T-helper 2 cell treated with Interferon-gamma antibody and Interleukin-4, amounts not matched to agents 100 ng/mL and 5 ng/mL, for 36 hours (primary cell): Measurements from ENCODE around the gene NPAS3. TPM values are rescaled to one million over a fixed set of nuclear protein-coding genes. Genes with fewer than 3 reads are reported as not detected.

Experiments used
- intact Hi-C: fragments of 100-400 bp; cut with micrococcal nuclease; formaldehyde crosslinking; loops from one replicate; pipeline ENCODE4 v1.15.1; 2023
- total RNA-seq: library from RNA; stranded (reverse); gene quantifications from 2 replicates; pipeline ENCODE4 v1.2.3, GENCODE V29; 2022

Gene NPAS3
- total RNA-seq, 1 donor from 2014 or later, result not detected

DNA sequence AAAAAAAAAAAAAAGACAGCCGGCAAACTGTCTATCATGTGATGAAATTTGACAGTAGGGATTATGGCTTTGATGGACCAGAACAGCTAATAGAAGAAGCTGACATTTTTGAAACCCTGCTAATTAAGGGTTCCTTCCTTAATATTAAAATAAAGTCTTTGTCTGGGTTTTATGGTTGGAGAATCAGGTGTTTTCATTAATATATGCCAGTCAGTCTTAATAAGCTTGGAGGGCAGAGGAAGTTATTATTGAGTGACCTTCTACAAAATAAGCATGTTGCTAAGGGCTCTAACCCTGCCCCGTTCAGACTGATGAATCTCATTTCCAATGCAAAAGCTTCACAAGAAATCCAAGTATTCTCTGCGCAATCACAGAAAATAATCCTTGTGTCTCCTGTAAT, 722.4 kb downstream of the NPAS3 start:
- intact Hi-C loops, result no loop called here

DNA sequence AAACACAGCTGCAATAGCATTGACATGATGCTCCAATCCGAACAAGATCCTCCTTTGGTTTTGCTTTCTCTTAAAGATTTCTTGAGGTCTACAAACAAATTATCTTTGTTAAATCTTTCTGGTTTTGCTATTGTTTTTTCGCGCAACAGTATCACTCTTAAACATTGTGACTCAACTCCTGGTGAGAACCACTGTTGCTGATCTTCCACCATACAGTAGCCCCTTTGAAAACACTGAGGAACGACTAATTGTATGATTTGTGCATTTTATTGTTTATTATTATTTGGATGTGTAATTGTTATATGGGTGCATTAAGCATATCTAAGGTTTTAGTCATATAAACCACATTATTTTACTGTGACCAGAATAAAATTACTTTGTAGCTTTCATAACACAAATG, 729.4 kb downstream of the NPAS3 start:
- intact Hi-C loops, result no loop called here

DNA sequence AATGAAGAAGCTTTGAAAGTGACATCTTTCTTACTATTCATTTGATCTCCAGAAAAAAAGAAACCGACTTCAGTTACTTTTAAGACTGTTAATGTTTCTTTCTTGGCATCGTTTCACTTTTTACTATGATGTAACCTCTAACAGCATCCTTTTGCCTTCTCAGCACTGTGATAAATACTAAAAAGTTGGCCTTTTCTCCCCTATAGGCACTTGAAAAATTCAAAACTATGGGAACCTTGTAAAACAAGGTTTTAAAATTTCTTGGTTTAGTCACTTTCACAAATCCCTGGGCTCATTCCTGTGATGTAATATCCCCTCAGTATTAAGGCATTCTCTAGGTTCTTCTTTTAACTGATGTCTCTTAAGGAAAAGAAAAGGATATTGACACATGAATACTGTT, 730.4 kb downstream of the NPAS3 start:
- intact Hi-C loops, result no loop called here

DNA sequence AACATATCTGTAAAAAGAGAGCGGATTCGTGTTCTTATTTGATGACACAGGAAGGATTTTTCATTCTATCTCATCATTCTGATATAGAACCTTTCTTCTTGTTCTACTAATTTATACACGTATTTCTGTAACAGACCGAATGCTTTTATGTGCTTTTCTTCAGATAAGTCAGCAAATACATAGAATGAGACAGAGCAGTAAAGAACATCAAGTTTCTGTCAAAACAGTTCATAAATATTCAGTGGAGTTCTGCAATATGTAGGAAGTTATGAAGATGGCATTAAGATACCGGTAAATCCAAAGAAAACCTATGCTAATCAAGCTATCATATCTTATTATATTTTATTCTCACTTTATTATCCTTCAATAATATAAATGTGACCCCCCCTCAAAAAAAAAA, 731.6 kb downstream of the NPAS3 start:
- intact Hi-C loops, result no loop called here

DNA sequence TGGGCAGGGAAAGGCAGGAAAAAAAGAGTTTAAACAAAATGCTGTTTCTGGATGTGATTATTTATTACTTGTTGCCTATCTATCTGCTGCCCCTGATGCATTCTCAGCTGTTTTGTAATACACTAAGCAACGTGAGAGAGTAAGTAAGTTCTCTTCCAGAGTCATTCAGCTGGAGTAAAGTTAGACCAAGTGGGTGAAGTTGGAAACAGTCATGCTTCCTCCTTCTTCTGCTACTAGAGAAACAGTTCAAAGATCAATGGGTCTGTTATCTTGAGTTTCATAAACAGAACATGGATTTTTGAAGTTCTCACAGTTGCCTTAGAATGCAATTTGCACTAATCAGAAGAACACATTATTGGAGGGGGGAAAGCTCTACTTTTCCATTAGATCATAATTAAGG, 732.9 kb downstream of the NPAS3 start:
- intact Hi-C loops, result no loop called here

DNA sequence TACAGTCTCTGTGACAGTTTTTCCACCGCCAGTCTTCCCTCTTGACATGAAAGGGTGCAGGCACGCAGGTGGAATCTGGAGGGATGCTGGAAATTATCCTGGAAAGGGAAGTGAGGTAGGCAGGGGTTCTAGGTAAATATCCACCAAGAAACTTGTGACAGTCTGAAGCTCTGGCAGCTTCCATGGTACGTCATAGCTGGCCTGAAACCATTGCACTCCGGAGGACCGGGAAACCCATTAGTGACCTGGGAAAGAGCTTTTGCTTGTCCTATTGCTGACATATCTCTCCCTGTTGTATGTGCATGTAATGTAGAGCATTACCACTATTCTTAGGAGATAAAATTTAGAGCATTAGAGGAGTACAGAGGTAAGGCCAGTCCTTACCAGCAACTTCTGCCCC, 736.2 kb downstream of the NPAS3 start:
- intact Hi-C loops, result no loop called here

DNA sequence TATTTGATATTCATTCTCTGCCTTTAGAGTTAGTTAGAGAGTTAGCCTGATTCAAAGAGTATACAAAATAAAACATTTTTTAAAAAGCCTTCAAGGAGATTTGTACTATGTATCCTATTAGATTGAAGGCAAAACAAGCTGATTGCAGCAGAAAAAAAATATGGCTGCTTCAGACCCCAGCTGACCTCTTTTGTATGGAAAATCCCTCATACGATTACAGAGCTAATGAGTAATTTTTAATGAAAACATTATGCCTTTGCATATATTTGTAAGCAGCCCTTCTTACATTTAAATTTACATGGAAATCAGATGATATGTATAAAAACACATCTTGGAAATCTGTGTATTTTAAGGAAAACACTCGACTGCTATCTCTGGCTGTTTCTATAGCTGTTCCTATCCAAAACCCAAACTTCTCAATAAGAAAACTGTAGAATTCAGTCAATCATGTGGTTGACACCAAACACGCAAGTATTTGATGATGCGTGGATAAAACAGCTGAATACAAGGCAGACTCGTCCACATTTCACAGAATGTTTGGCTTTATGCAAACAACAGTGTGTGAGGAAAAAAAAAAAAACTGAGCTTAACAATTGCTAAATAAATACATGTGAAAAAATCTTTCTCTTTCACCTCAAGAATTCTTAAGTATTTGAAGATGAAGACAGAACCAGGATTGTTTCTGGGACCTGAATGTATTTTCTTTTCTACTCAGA, 736.9 kb downstream of the NPAS3 start:
- intact Hi-C loops, result no loop called here

DNA sequence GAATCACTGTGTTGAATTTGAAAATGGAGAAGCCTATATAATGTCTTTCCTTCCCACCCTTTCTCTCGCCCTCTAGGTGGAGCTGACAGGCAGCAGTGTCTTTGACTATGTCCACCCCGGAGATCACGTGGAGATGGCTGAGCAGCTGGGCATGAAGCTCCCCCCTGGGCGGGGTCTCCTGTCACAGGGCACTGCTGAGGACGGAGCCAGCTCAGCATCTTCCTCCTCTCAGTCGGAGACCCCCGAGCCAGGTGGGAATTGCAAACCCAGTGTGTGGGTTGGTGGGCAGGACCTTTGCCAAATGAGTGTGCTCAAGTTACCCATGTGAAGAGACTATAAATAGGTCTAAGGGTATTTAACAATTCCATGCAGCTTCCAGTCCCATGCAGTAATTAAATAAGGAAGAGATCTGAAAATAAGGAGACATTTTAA, 737.5 kb downstream of the NPAS3 start:
- intact Hi-C loops, result no loop called here

DNA sequence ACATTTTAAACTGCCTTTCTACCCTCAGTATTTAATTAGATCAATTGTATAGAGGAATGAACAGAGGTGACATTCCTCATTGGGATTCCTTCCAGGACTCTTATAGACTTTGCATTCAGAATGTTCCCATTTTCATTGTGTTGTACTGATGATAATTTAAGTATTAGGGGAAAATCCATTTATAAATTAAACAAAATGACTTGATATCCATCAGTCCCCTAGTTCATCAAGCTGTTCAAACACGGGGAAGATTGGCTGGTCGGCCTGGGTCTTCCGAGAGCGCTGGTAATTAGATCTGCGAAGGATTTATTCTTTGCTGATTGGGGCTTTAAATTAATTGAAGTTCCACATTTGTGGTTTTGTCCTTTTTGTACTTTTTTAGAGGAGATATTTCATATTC, 738.2 kb downstream of the NPAS3 start:
- intact Hi-C loops, result no loop called here

DNA sequence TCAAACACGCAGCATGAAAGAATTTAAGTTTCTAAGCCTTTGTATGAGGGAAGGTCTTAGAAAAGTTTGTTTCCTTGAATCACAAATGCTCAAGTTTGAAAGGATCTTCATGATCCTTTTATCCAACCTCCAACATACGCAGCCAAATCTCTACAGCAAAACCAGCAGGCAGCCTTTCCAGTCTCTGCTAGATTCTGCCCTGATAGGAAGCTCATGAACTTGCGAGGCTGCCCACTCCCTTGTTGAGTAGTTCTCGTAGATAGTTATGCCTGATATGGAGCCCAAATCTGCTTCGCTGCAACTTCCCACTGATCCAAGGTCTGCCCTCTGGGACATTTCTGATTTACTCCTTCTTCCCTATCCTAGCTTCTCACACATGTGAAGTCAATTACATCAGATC, 739.3 kb downstream of the NPAS3 start:
- intact Hi-C loops, result no loop called here

DNA sequence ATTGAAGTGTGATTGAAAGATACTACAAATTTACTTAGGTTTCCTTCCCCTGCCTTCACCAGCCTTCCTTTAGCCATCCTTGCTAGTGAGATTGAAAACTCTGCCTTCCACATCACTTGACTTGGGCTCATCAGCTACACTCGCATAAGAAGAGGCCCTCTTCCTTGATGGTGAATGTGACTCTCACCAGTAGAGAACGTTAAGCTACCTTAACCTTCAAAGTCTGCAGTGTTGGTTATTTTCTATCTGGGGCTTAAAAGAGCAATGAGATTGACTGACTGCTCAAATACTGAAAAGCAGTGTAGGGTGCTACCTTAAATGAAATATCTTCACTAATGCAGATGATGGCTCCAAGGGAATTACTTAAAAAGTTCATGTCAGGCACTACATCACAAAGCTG, 740.3 kb downstream of the NPAS3 start:
- intact Hi-C loops, result no loop called here

DNA sequence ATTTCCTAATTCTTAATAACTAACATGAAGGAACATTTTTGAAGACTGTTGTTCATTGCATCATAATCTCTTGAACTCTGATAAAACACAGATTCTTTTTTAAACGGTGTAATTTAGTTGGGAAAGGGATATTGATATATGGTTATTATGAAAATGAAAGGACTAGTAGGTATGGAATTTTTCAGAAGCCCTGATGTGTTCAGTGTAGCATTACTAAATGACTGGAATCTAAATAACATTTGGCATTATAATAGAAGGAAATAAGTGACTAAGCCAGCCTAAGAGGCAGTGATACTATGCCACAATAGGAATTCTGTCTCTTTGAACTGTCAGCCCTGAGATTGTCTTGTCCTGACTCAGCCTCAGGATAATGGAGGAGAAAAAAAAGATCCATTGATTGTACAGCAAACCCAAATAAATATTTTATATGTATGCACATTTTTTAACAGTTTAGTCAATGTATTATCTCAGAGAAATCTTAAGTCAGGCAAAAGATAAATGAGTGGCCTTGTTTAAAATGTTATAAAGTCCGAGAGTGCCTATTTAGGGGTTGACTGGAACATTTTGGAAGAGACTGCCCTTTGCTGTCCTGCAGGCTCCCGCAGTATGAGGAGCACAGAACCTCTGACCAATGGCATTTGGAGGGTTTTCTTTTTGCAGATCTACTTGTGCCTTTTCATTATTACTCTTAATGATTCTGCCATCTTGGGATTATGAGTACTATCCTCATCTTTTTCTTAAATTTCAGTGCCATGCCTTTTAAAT, 741.0 kb downstream of the NPAS3 start:
- intact Hi-C loops, result no loop called here

DNA sequence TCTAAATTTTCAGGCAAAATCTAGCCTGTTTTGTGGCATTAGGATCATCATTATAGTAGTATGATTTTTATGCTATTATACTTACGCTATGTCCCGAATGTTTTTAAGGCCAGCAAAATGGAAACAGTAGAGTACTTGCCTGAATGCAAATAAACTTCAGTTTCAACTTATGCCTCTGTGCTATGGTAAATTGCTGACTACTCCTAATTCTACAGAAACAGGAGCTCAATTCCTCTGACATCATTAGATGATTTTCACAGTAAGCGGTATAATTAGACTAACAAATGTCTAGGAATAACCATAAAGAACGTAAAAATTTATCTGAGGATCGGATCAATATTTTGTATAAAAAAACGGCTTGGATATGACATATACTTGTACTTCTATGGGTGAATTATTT, 742.2 kb downstream of the NPAS3 start:
- intact Hi-C loops, result no loop called here

DNA sequence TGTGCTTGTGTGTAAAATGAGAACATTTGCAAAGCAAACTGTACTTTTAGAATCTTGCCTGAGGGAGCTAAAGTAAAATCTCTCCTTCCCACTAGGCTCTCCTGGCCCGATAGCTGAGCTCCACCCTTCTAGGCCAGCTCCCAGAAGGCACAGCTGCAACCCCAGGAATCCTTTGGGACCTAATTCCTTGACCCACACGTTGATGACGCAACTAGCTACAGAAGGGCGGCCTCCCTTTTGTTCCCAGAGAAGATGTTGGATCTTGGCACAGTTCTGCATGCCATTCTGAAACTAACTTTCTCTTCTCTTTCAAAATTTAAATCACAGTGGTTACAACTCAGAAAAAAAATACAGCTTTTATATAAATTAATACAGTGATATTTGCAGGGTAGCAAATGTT, 744.1 kb downstream of the NPAS3 start:
- intact Hi-C loops, result no loop called here

DNA sequence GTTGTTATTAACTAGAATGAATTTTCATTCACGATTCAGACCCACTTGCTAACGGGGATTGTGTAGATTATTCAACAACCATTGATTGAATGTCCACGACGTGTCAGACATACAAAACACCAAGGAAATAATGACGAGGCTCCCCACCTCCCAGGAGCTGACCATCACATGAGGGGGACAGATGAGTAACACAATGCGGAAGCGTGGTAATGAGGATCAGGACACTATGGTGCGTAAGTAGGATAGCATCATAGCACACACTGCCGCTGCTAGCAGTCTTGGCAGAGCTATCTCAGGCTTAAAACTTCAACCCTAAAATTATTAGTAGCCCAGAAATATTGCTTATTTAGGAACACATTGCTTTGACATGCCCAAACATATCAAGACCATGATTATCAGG, 746.3 kb downstream of the NPAS3 start:
- intact Hi-C loops, result no loop called here

DNA sequence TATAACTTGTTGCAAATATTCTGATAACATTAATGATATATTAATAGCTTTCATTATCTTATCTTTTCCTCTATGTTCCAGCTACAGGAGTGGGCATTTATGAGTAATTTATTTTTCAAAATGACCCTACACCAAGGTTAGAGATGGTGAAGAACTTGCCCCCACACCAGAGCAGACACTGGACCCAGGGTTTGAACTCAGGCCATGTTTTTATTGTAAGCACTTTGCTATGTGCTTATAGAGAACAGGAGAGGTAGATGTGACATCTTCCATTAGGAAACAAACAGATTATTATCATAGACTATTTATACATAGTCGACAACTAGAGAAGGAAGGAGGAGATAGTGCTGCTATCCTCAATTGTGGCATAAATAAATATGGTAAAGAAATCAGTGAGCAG, 747.0 kb downstream of the NPAS3 start:
- intact Hi-C loops, result no loop called here

DNA sequence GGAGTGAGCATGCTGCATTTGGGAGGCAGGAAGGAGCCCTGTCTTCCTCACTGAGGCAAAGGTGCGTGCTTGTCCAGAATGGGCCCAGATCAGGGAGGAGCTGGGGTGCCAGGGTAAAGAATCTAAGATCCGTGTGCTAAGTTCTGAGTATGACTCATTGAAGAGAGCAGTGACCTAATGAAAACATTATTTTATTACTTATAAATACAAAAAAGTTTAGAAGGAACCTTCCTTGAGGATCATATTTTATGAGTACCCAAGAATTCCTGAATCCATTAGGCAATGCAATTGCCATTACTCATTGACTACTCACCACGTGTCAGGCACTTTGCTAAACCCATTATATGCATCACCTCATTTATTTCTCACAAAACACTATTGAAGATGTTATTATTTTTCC, 747.5 kb downstream of the NPAS3 start:
- intact Hi-C loops, result no loop called here

DNA sequence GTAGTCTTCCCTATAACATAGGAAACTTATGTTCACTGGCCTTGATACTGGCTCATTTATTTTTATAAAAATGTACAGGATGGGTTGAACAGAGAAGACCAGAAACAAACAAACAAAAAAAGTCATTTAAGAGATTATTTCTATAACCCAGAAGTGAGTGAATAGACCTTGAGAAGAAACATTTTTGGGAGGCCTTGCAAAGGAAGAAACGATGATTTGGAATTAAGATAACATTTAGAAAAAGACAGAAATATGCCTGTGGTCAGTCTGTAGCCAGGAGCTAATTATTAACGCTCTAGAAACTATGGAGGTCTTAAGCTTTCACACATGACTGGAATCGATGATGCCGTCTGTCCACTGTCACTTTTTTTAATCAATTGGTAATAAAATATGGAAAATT, 748.2 kb downstream of the NPAS3 start:
- intact Hi-C loops, result no loop called here

DNA sequence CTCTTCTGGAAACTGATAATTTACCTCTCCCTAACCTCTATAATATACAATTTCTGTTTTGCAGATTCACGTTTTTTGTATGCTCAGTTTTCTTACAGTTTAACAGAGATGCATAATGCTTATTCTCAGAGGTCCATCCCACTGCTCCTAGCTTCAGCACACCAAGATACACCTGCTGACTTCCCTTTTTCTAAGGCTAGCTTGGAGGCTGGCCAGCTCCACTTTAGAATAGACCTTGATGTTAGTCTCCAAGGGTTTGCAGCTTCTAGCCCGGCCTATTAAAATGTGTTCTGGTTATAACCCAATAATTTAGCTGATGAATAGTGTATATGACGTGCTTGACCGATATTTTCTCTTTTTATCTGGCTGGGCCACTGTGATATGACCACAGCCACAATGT, 751.0 kb downstream of the NPAS3 start:
- intact Hi-C loops, result no loop called here

DNA sequence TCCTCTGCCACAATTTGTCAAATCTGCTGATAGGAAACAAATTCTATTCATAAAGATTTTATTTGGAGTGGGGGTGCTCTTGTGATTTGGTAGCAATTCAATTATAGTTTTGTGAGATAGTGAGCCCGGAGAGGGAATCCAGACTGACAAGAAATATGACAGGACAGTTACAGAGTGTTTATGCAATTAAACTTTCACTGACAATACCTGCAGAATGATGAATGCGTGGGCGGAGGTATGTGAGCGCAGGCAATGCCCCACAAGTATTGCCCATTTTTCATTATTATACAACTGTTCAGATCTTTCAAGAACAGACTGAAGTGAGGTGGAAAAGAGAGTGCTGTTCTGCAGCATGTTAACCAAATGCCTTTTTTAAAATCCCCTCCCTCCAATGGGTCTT, 753.2 kb downstream of the NPAS3 start:
- intact Hi-C loops, result no loop called here

DNA sequence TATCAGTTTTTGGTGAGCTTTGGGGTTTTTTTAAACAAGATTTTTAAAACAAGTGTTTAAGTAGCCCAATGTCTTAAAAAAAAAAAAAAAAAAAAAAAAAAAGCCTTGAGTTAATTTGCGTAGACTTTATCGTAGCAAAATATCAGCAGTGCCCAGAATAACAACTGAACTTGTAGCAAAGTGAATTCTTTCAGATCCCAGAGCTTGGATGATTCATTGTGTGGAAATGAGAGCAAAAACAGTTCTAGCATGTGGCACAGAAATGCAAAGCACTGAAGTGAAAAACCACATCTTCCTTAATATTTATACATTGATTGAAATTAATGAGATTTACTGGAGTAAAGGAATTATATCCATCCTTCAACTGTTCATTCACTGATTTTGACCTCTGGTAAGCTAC, 754.1 kb downstream of the NPAS3 start:
- intact Hi-C loops, result no loop called here

DNA sequence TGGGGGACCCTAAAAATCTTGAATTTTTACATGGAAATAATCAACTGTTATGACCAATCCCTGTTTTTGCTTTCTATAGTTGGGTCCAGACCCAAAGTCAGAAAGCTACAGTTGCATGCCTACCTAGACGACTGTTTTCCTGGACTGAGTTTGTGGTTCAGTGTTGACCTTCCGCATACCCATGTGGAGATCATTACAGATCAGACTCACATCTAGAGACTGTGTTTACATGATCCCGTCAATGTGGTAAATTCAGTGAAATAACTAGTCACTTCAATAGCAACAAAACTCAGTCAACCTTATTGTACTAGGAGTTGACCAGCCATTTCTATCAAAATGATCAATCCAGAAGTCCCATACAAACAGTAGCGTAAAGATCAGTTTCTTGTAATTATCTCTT, 754.6 kb downstream of the NPAS3 start:
- intact Hi-C loops, result no loop called here

DNA sequence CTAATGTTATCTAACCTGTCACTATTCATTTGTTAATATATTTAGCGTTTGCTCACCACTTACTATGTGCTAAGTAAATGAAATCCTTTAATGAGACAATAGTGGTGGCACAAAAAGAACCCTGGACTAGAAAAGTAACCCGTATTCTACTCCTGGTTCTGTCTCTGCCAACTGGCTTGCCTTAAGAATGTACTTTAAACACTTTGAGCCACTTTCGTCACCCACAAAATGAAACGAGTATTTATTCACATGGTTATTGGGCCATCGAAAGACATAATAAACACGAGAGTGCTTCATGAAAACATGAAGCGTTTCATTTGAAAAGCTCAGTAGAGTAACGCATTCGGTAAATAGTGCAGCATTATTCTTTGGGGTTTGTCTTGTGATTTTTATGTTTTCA, 757.5 kb downstream of the NPAS3 start:
- intact Hi-C loops, result no loop called here
